ENCODE results near the gene C16orf74.

- TF ChIP-seq CTCF (IDR thresholded peaks at IDR 0.05) (no peak), POLR2A (IDR thresholded peaks at IDR 0.05) (no peak)
Observed at GRCh38 chr16:85720302-85720637, 30.6 kb downstream of the C16orf74 start.
